ENCODE data around the gene FOXL3.

Gene FOXL3

GRCh38 chr7:323410-323809 lies 33.4 kb downstream of the FOXL3 start:
- peaks cover 0 to 28% of the 10 kb centered on the region in 2 donors for H3K27me3 ChIP-seq
- no peak for TF ChIP-seq CTCF (IDR thresholded peaks at IDR 0.05)
- H3K9me3 ChIP-seq: peaks cover 0 to 7% (median 0%) of the 10 kb centered on the region in 3 donors
- no peak overlapping the region for H3K27ac ChIP-seq
- DNase-seq: no peak
- H3K36me3 ChIP-seq: no peaks in the 10 kb centered on the region
- peaks cover 0 to 15% (median 2%) of the 10 kb centered on the region in 4 donors for H3K4me1 ChIP-seq
- H3K4me3 ChIP-seq: no peak overlapping the region
- intact Hi-C loops (cut with DNase I; ENCODE audit: low total_unique reads): loop anchor here (2.0 kb wide), 1 partner anchor 451 kb away; no protein-coding TSS in a partner anchor

- Histone ChIP-seq H3K27me3 (peaks cover 0 to 22% of the 10 kb centered on the region in 2 donors), H3K9me3 (peaks cover 0 to 7% (median 0%) of the 10 kb centered on the region in 3 donors), H3K36me3 (no peaks in the 10 kb centered on the region), H3K4me1 (peaks cover 0 to 15% (median 2%) of the 10 kb centered on the region in 4 donors), H3K27ac (no peak overlapping the region), H3K4me3 (no peak overlapping the region)
- DNase-seq: no peak
- intact Hi-C loops (cut with DNase I; ENCODE audit: low total_unique reads): no loop called here
- TF ChIP-seq CTCF (IDR thresholded peaks at IDR 0.05): no peak
Observed at GRCh38 chr7:324011-324410, 34.0 kb downstream of the FOXL3 start.

- Histone ChIP-seq H3K36me3 (no peaks in the 10 kb centered on the region), H3K4me3 (no peak overlapping the region), H3K9me3 (peaks cover 0 to 7% (median 0%) of the 10 kb centered on the region in 3 donors), H3K27ac (no peak overlapping the region), H3K27me3 (peaks cover 0 to 15% of the 10 kb centered on the region in 2 donors), H3K4me1 (peaks cover 0 to 15% (median 2%) of the 10 kb centered on the region in 4 donors)
- intact Hi-C loops (cut with DNase I; ENCODE audit: low total_unique reads): no loop called here
- no peak for DNase-seq
- no peak for TF ChIP-seq CTCF (IDR thresholded peaks at IDR 0.05)
Observed at GRCh38 chr7:325051-325798, 35.3 kb downstream of the FOXL3 start.

GRCh38 chr7:325811-326210 lies 35.8 kb downstream of the FOXL3 start:
- intact Hi-C loops (cut with DNase I; ENCODE audit: low total_unique reads): no loop called here
- H3K27me3 ChIP-seq: peaks cover 0 to 12% of the 10 kb centered on the region in 2 donors
- H3K9me3 ChIP-seq: peaks cover 0 to 7% (median 0%) of the 10 kb centered on the region in 3 donors
- TF ChIP-seq CTCF (IDR thresholded peaks at IDR 0.05): no peak
- H3K36me3 ChIP-seq: no peaks in the 10 kb centered on the region
- no peak overlapping the region for H3K4me3 ChIP-seq
- no peak overlapping the region for H3K27ac ChIP-seq
- H3K4me1 ChIP-seq: peaks cover 0 to 15% (median 2%) of the 10 kb centered on the region in 4 donors
- DNase-seq: no peak

GRCh38 chr7:326273-326672 lies 36.3 kb downstream of the FOXL3 start:
- H3K9me3 ChIP-seq: peaks cover 0 to 7% (median 0%) of the 10 kb centered on the region in 3 donors
- no peak overlapping the region for H3K4me3 ChIP-seq
- no peak for DNase-seq
- peaks cover 0 to 8% of the 10 kb centered on the region in 2 donors for H3K27me3 ChIP-seq
- intact Hi-C loops (cut with DNase I; ENCODE audit: low total_unique reads): no loop called here
- peaks cover 0 to 14% (median 2%) of the 10 kb centered on the region in 4 donors for H3K4me1 ChIP-seq
- H3K27ac ChIP-seq: no peak overlapping the region
- TF ChIP-seq CTCF (IDR thresholded peaks at IDR 0.05): no peak
- H3K36me3 ChIP-seq: no peaks in the 10 kb centered on the region

Data from tibial artery (tissue), 4 donors.